HL-60/S4 treated with retinoic acid at 250 ng/mL for 4 days and 3 days (cell line): Measurements from ENCODE around the gene MAPT.
"Not testable (repeated sequence)": the region's sequence is repeated elsewhere in the genome, so short reads cannot be mapped to it uniquely, and the experiment has no call there.

Experiments used
- in situ Hi-C: fragments of 300-500 bp; cut with MboI; formaldehyde crosslinking; loops from 2 replicates; pipeline ENCODE4 v1.7.0; 2022; ENCODE audit warnings: low sequenced_read_pairs

MAPT gene

GRCh38 chr17:45896803-45897693 is 2.7 kb downstream of the MAPT start:
- in situ Hi-C loops = no loop called here

GRCh38 chr17:45900136-45900535 is 5.8 kb downstream of the MAPT start:
- in situ Hi-C loops = no loop called here

DNA sequence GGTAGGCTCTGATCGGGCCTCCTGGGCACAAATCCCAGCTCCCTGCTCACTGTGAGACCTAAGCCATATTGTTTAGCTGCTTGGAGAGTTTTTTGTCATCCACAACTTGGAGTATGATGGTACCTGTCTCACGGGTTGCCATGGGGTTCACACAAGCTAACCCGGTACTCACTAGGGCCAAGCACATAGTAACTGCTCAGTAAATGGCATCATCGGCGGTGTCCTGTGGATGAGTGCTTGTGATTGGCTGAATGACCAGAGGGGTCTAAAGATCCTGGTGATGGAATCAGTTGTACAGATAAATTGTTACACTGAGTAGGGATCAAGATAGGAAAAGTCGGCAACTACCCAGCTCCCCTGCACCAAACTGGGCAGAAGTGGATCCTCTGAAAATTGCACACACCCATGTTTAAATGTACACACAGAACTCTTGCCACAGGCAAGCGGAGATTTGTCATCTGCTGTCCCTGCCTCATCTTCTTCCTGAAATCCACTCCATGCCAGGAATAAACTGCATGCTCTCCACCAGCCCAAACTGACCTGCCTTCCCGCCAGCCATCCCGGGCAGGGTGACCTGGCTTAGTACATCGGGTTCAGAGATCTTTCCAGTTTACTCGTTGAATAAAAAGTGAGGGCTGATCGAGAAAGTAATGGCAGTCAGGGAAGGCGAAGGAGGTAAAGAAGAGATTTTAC is 6.5 kb downstream of the MAPT start:
- in situ Hi-C loops = no loop called here

GRCh38 chr17:45902892-45903346 is 8.6 kb downstream of the MAPT start:
- in situ Hi-C loops = no loop called here

- in situ Hi-C loops = no loop called here
Measured at GRCh38 chr17:45904866-45905265, 10.5 kb downstream of the MAPT start.

DNA sequence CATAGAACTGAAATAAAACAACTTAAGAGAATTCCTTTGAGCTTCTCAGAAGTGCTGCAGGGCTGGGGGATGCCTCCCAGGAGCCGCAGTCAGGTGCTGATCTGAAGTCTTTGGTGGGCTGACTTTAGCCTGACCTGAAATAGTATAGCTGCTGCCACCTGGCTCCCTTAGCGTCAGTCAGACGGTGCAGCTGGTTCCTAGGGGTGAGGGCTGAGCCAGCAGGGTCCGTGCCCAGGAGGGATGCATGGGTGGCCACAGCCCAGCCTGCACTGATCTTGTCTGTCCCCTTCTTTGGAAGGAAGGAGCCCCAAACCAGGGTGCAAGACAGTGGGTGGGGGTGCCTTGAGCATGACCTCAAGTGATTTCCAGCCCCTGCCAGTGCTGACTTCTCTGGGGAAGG is 11.5 kb downstream of the MAPT start:
- in situ Hi-C loops = no loop called here

DNA sequence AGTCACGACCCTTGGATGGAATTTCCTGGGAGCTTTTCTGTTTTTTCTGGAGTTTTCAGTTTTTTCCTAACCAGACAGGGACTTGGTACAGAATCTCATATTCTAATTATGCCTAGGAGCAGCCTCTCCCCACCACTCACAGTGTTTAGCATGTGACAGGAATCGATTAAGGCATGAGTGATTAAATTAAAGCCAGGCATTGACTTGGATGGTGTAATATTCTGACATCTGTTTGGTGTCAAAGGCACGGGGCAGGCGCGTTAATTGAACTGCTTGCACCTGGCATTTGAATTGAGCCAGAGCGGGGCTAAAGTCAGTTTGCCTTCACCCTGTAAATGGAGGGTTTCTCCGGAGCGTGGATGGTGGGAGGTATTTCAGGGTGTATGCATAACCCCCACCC is 11.9 kb downstream of the MAPT start:
- in situ Hi-C loops = no loop called here

DNA sequence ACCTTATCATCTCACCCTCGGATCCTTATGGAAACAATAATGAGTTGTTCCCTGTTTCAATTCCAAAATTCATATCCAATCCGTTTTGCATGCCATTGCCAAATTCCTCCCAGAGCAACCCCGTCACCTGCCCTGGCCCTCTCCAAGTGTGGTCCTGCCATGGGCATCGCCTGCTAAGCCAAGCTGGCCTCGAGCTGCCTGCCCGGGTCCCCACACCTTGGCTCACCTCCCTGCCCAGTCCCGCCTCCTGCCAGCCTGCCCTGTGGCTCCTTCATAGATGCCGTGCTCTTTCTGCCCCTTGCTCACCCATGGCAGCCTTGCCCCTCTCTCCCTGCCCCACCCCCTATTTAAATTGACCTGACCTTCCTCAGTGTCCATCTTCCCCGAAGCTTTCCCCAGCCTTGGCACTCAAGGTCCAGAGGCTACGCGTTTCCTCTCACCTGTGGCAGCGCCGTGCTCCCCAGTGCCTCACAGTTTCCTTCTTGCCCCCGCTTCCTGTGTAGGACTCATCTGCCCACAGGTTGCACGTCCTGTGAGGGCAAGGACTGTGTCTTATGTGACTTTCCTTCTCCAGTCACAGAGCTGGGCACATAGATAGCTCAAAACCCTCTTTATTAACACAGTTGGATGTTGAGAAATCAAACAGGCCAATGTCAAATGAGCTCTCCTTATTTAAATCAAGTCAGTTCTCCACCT is 12.7 kb downstream of the MAPT start:
- in situ Hi-C loops = no loop called here

DNA sequence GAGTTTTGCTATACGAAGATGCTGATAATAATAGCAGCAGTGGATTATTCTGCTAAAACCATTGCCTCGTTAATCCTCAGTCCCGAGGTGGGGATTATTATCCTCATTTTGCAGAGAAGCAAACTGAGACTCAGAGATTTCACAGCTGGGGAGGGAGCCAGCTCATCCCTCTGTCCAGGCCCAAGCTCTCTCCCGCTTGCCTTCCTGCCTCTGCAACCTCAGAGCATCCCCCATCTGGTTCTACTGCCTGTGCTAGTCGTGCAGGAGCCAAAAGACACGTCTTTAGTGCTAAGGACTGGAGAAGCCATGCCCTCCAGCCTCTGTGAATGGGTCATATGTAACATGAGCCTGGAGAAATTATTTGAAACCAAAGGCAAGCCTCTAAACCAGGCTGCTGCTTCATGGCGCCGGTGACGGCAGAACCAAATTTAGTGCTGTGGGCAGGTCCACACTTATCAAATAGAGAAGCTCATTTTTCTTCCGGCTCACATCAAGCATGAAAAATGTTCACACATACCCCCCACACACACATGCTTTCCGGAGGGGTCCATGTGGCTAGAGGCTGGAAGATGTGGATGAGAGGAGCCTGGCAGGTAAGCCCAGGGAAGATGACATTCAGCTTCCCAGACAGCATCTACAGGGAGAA is 13.5 kb downstream of the MAPT start:
- in situ Hi-C loops = no loop called here

GRCh38 chr17:45908460-45908859 is 14.1 kb downstream of the MAPT start:
- in situ Hi-C loops = no loop called here

DNA sequence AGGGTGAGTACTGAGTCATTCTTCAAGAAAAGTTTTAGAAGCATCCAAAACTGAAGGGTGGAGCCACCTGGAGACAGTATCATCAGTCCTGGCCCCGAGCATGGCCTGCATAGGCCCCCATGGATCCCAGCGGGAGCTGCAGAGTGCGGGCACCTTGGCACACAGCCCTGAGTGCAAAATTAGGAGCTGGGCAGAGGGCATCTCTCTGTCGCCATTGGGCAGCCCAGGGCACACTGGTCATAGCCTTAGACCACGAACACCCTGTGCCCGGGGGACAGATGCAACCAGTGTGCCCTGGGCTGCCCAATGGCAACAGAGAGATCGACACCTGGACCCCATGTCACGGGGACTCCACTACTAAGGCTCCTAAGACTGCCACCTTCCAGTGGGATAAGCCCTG is 14.6 kb downstream of the MAPT start:
- in situ Hi-C loops = no loop called here

- in situ Hi-C loops = no loop called here
Measured at GRCh38 chr17:45910667-45911066, 16.3 kb downstream of the MAPT start.

DNA sequence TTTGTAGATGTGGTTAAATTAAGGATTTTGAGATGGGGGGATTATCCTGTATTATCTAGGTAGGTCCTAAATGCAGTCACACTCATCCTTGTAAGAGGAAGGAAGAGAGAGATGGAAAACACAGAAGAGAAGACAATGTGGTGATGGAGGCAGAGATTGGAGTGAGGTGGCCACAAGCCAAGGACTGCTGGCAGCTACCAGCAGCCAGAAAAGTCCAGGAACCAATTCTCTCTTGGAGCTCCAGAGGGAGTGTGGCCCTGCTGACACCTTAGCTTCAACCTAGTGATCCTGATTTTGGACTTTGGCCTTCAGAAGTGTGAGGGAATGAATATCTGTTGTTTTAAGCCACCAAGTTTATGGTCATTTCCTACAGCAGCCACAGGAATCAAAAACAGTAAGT is 18.0 kb downstream of the MAPT start:
- in situ Hi-C loops = no loop called here

- in situ Hi-C loops = not testable (repeated sequence)
Measured at GRCh38 chr17:45913030-45913429, 18.7 kb downstream of the MAPT start.

DNA sequence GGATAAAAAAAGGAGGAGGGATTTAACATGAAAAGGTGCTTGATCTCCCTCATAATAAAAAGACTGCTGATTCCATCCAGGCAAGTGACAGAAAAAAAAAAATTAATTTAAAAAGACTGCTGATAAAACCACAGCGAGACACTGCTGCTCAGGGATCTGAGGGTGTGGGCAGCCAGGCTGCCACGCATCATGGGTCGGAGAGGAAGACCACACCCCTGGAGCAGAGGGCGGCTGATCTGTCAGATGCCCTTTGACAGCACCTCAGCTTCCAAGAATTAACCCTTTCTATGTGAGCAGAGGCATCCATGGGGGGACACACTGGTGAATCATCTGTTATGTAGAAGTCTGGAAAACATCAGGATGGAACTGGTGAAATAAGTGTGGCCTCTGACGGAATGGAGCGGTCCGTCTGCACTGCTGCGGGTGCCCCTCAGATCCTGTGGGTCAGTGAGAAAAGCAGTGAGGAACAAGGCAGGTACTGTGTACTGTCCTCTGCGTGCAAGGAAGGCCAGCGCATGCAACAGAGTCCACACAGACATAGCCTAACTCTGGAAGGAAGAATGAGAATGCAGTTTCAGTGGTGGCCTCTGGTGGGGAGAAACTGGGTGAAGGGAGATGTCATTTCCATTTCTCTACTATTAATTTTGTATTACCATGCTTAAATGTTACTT is 19.8 kb downstream of the MAPT start:
- in situ Hi-C loops = no loop called here

GRCh38 chr17:45915263-45915662 is 20.9 kb downstream of the MAPT start:
- in situ Hi-C loops = no loop called here

DNA sequence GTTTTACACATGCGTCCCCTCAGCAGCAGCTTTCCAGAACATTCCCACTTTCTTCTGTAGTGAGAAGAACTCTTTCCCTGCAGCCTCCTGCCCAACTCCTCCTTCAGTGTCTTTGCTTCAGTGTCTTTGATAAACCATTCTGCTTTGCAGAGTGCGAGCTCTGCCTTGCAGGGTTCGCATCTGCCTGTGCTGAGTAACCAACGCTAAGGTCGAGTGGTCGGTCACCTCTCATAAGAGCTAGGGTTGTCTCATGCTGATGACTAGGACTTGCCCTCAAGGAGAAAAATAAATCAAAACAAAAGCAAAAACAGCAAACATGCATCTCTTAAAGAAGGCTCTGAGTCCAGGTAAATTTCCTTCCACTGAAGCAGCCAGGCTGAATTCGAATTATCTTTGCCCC is 22.7 kb downstream of the MAPT start:
- in situ Hi-C loops = no loop called here

- in situ Hi-C loops = no loop called here
Measured at GRCh38 chr17:45918241-45918745, 23.9 kb downstream of the MAPT start.

- in situ Hi-C loops = no loop called here
Measured at GRCh38 chr17:45919136-45919535, 24.8 kb downstream of the MAPT start.

DNA sequence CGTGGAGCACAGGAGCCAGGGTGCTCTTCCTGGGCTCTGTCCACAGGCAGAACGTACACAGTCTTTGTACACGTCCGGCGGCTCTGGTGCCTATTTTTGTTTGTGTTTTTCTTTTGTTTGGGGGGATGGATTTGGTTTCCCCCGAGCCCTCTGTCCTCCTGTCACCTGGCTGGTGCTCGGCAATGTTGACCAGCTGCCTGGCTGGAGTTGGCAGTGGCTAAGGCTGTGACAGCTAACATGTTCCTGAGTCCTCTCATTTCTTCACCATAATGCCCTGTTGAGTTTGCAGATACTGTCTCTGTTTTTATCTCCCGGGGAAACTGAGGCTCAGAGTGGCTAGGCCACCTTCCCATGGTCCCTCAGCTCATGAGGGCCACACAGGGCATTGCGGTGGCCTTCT is 25.7 kb downstream of the MAPT start:
- in situ Hi-C loops = no loop called here
